Ishikawa (cell line): ENCODE results near the gene STX8.

Experiments used
- CREB1 ChIP-seq: IDR thresholded peaks from 2 replicates; pipeline ENCODE4 v1.6.1; 2012; ENCODE audit warnings: low read depth
- EGR1 ChIP-seq: IDR thresholded peaks from 2 replicates; pipeline ENCODE4 v1.6.1; 2012
- EP300 ChIP-seq: IDR thresholded peaks from 2 replicates; pipeline ENCODE4 v1.6.1; 2012; ENCODE audit warnings: borderline replicate concordance
- MAX ChIP-seq: IDR thresholded peaks from 2 replicates; pipeline ENCODE4 v1.6.1; 2012
- RAD21 ChIP-seq: IDR thresholded peaks from 2 replicates; pipeline ENCODE4 v1.6.1; 2012; ENCODE audit warnings: low read depth
- TAF1 ChIP-seq: IDR thresholded peaks from 2 replicates; pipeline ENCODE4 v1.6.1; 2012; ENCODE audit warnings: low read depth, mild to moderate bottlenecking
- TCF12 ChIP-seq: IDR thresholded peaks from 2 replicates; pipeline ENCODE4 v1.6.1; 2012; ENCODE audit warnings: low read depth
- TEAD4 ChIP-seq: IDR thresholded peaks from 2 replicates; pipeline ENCODE4 v1.6.1; 2012

DNA sequence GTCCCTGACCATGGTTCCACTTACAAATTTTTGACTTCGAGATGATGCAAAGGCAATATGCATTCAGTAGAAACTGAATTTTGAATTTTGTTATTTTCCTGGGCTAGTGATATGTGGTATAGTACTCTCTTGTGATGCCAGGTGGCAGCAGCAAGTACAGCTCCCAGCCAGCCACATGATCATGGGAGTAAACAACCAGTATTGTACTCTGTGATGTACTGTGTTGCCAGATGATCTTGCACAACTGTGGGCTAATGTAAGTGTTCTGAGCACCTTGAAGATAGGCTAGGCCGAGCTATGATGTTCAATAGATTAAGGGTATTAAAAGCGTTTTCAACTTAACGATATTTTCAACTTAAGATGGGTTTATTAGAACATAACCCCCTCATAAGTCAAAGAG is 250.8 kb downstream of the STX8 start:
- TF ChIP-seq TAF1 (no peak), EP300 (no peak), TEAD4 (no peak), EGR1 (no peak), RAD21 (no peak), TCF12 (no peak), MAX (no peak), CREB1 (no peak)
